DOHH2 (cell line): Measurements from ENCODE around the gene DNAJC16.

Source experiments
- EZH2phosphoT487 ChIP-seq: fragments of 200-600 bp; sonication (generic); IDR thresholded peaks from 2 replicates; pipeline ENCODE4 v1.6.1; 2017; ENCODE audit warnings: borderline replicate concordance, mild to moderate bottlenecking, antibody characterized with exemption, low read length, moderate library complexity, mixed read lengths
- TF ChIP-seq, protein P1 (sequence below): fragments of 200-600 bp; sonication (generic); IDR thresholded peaks from one replicate; pipeline ENCODE4 v1.5.1; 2014; ENCODE audit warnings: antibody characterized with exemption, mild to moderate bottlenecking, low read depth, low read length; ENCODE audit not compliant: poor library complexity, severe bottlenecking

DNA sequence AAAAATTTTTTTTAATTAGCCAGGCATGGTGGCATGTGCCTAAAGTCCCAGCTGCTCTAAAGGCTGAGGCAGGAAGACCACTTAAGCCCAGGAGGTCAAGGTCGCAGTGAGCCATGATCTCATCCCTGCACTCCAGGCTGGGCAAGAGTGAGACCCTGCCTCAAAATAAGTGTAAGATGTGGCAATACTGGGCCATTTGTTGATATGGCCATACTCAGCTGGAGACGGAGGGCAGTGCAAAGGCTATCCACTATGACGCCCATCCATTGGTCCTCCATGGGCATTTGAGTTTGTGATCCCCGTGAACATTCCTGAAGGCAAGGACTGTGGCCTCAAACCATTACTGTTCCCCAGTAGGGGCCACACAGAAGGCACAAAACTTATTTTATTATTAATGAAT lies 4.1 kb upstream of the DNAJC16 start:
- TF ChIP-seq, protein P1, sequence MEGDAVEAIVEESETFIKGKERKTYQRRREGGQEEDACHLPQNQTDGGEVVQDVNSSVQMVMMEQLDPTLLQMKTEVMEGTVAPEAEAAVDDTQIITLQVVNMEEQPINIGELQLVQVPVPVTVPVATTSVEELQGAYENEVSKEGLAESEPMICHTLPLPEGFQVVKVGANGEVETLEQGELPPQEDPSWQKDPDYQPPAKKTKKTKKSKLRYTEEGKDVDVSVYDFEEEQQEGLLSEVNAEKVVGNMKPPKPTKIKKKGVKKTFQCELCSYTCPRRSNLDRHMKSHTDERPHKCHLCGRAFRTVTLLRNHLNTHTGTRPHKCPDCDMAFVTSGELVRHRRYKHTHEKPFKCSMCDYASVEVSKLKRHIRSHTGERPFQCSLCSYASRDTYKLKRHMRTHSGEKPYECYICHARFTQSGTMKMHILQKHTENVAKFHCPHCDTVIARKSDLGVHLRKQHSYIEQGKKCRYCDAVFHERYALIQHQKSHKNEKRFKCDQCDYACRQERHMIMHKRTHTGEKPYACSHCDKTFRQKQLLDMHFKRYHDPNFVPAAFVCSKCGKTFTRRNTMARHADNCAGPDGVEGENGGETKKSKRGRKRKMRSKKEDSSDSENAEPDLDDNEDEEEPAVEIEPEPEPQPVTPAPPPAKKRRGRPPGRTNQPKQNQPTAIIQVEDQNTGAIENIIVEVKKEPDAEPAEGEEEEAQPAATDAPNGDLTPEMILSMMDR: no peak
- TF ChIP-seq EZH2phosphoT487: no peak
